ENCODE results near the gene MPIG6B.

MPIG6B gene

DNA sequence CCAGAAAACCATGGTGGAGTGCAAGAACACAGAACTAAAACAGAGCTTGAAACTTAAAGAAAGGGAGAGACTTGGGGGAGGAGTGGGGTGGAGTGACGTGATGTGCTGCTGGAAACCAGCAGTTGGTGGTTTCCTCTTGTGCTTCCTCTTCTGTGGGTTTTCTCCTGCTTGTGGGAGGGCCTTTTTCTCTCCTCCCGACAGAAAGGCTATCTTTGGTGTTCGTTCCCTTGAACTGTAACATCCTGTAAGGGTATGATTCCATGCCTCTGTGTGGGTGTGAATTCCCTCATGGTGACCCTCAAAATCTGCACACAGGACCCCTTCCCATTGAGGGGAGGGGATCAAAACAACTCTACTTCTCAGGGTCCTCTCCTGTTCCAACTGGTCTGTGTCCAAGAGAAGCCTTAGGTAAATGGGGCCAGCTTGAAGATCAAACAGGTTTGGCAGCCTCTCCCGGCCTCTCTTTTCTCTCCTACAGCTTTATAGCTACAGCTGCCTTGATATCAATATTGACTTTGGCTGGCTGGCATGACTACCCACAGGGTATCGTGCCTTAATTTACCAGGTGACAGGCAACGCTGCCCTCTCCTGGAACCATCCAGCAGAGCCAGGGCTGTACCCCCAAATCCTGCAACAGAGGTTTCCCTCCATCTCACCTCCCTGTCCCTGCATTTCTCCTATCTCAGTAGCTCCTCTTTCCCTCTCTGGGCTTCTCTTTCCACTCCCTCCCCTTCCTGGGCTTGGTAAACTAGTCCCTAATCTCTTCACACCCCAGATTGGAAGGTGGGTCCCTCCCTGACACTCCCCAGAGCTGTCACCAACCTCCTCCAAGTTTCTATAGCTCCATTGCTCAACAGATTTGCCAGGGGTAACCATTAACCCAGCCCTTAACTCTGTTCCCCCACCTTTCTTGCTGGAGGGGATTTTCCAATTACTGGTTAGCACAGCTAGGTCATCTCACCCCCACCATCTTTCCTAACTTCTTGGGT lies 15.1 kb downstream of the MPIG6B start:
- no peak for DNase-seq (ENCODE audit: low read depth)

DNA sequence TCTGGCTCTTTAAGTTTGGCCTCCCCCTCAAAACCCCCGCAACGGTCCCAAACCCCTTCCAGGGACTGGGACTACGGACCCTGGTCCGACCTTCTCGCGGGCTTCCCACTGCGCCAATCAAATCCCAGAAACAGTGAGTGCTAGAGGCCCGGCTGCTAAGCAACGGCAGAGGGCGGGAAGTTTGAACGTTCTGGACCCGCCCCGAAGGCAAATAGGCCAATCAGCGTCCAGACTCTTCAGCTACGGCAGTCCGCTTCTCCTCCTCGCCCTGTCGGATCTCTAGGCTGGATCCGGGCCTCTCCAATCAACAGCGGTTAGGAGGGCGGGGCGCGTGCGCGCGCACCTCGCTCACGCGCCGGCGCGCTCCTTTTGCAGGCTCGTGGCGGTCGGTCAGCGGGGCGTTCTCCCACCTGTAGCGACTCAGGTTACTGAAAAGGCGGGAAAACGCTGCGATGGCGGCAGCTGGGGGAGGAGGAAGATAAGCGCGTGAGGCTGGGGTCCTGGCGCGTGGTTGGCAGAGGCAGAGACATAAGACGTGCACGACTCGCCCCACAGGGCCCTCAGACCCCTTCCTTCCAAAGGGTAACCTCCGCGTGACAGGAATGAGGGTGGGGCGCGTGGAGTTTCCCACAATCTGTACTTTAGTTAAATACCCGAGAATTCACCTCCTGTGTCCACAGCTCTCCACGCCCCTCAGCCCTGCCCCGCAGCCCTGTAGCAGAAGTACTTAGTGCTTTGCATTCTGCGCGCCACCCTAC lies 16.6 kb downstream of the MPIG6B start, which contains the start of gene MSH5:
Gene MSH5 (plus strand): TSS at position 367 of the 758 bp plus-strand sequence. CDS start 462 bp downstream, outside the sequence.
- DNase-seq (ENCODE audit: low read depth): peak; percentile 94

GRCh38 chr6:31740397-31741223 lies 17.4 kb downstream of the MPIG6B start:
- no peak for DNase-seq (ENCODE audit: low read depth)

DNA sequence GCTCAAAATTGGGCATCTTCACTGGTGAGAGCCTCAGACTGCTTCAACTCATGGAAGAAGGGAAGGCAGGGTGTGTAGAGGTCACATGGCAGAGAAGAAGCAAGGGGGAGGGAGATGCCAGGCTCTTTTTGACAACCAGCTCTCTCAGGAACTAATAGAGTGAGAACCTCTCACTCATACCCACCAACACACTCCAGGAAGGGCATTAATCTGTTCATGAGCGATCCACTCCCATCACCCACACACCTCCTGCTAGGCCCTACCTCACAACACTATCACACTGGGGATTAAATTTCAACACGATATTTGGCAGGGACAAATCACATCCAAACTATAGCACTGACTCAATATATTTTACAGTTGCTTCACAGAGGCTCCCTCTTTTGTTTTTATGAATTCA lies 18.6 kb downstream of the MPIG6B start:
- no peak for DNase-seq (ENCODE audit: low read depth)

DNA sequence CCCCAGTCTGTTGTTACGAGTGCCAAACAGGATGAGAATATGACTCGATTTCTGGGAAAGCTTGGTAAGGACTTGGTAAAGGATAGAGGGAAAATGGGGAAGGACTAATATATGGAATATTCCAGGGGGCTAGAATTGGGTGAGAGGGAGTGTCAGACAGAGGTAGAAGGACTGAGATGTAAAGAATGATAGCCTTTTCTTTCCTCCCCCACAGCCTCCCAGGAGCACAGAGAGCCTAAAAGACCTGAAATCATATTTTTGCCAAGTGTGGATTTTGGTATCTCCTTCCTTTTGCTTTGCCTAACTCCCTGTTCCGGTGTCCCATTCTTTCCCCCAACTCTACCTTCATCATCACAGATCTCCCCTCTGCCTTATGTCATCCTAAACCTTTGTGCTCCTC lies 19.7 kb downstream of the MPIG6B start:
- no peak for DNase-seq (ENCODE audit: low read depth)

GRCh38 chr6:31744422-31744821 lies 21.2 kb downstream of the MPIG6B start:
- DNase-seq (ENCODE audit: low read depth): no peak

DNA sequence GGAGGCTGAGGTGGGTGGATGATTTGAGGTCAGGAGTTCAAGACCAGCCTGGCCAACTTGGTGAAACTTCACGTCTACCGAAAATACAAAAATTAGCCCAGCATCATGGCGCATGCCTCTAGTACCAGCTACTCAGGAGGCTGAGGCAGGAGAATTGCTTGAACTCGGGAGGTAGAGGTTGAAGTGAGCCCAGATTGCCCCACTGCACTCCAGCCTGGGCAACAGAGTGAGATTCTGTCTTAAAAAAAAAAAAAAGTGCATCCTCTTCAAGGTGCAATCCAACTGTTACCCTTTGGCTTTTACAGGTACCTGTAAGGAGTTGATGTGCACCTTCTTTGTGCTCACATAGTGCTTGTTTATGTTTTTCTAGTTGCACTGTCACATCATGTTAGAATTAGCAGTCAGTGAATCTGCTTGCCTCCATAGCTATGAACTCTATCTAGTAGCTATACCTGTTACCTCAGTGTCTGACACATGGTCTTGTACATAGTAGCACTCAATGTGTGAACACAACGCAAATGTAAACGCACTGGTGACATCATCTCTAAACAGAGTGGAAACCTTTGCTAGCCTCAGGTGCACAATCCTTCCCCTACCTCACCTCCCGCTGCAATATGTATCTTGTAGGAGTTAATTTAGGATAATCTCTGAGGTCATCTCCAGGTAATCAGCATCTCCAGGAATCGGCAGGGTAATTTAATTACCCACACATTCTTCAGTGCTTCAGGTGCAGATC lies 26.3 kb downstream of the MPIG6B start:
- no peak for DNase-seq (ENCODE audit: low read depth)

DNA sequence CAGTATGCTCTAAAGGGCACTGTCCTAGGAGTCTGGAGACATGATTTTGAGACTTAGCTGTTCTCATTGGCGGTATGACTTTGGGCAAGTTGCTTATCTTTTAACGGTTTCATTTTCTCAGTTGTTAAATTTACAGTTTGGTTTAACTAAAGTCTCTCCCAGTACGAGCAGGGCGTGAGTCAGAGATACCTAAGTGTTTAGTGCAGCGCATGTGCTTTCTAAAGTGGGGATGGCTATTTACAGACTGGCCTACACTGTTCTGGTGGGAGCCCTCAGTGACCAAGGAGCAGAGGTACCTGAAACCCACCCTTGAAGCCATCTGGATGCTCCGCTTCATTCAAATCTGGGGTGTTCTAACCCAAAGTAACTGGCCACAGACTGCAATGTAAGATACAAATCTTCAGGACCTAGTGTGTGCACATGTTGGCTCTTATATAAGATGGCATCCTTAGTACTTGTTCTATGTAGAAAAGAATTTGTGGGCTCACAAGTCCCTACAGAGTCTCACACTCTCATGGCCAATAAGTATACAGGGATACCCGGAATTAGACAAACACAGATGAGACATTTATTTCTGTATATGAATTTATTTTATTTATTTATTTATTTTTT lies 27.3 kb downstream of the MPIG6B start:
- DNase-seq (ENCODE audit: low read depth): no peak

- DNase-seq (ENCODE audit: low read depth): no peak
Observed at GRCh38 chr6:31752739-31753319, 29.7 kb downstream of the MPIG6B start.

DNA sequence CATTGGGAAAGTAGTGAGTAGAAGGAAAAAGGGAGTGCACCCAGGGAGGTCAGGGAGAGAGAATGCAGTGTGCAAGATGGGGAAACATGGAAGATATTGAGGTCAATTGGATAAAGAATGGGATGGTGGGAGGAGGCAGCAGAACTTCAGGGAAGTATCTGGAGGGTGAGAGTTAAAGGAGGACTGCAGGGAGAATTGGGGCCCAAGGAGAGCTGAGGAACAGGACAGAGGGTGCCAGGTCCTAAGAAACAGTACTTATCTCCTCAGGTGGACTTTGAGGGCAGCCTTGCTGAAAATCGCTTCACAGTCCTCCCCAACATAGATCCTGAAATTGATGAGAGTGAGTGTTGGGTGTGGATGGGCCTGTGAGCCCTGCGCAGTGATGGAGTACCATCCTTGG lies 35.1 kb downstream of the MPIG6B start:
- DNase-seq (ENCODE audit: low read depth): no peak

DNA sequence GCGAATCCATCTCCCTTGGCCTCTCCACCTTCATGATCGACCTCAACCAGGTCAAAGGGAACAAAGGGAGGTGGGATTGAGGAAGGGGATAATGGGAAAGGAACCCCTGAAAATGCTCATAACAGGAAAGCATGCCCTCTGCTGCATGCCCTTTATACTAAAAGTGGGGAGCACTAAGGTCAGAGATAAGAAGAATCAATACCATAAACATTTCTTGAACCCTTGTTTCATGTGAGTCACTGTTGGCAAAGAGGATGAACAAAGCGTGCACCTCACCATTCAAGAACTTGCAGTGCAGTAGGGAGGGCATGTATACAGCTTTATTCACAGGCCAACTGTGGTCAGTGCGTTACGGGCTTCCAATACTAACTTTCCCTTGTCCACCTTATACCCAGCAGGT lies 37.6 kb downstream of the MPIG6B start:
- DNase-seq (ENCODE audit: low read depth): no peak

DNA sequence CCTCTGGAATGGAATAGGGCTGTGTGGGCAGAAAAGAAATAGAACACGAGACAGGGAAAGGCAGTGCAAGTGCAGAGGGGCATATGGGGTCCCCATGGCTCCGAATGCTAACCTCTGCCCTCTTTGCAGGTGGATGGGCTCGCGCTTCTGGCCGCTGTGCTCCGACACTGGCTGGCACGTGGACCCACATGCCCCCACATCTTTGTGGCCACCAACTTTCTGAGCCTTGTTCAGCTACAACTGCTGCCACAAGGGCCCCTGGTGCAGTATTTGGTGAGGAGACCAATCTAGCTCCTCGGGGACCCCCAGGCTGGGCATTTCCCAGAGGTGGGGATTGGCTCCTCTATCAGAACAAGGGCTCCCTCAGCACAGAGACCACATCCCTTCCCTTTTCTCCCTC lies 38.2 kb downstream of the MPIG6B start:
- DNase-seq (ENCODE audit: low read depth): no peak

- DNase-seq (ENCODE audit: low read depth): no peak
Observed at GRCh38 chr6:31762356-31762755, 39.2 kb downstream of the MPIG6B start, which contains the start of gene SAPCD1. Gene SAPCD1 (plus strand): TSS chr6:31762656. CDS start chr6:31763055, 399 bp downstream.

DNA sequence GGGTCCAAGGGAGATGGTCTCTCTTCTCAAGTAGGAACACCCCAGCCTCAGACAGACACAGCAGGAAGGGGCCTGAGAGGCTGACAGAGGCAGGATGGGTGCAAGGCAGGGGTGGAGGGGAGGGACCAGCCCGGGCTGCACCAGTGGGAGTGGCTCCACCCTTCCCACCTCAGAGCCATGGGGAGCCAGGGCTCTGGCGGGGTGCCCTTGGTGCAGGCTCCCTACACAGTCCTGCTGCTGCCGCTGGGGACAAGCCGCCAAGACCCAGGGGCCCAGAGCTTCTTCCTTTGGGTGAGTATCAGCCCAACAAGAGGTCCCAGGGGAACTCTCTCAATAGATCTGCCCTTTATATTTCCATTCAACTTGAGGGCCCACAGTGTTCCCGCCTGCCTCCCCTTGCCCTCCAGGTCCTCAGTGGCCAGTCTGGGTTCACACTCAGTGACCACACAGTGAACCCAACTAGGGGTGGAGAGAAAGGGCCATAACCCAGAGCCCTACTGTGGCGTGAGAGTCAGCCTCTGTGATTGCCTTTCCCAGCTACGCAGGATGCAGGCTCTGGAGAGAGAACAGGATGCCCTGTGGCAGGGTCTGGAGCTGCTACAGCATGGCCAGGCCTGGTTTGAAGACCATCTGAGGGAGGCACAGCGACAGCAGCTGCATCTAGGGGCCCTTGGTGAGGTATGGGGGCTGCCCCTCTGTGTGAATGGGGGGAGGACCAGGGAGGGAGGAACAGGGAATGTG lies 39.9 kb downstream of the MPIG6B start:
- DNase-seq (ENCODE audit: low read depth): no peak

DNA sequence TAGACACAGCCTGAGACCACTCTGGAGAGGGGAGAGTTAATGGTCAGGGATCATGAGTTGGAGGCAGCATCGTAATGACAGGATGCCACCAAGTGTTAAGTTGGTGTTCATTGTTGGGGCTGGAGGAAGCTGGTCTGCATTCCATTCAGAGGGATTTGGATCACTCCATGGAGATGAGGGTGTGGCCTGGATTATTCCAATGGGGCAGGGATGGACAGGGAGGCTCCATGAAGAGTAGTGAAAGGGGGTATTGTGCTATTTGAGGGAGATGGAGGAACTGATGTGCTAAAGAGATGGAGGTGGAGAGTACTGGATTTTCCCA lies 40.4 kb downstream of the MPIG6B start:
- no peak for DNase-seq (ENCODE audit: low read depth)

- no peak for DNase-seq (ENCODE audit: low read depth)
Observed at GRCh38 chr6:31764198-31764597, 41.0 kb downstream of the MPIG6B start.

GRCh38 chr6:31765559-31765909 lies 42.4 kb downstream of the MPIG6B start:
- no peak for DNase-seq (ENCODE audit: low read depth)

DNA sequence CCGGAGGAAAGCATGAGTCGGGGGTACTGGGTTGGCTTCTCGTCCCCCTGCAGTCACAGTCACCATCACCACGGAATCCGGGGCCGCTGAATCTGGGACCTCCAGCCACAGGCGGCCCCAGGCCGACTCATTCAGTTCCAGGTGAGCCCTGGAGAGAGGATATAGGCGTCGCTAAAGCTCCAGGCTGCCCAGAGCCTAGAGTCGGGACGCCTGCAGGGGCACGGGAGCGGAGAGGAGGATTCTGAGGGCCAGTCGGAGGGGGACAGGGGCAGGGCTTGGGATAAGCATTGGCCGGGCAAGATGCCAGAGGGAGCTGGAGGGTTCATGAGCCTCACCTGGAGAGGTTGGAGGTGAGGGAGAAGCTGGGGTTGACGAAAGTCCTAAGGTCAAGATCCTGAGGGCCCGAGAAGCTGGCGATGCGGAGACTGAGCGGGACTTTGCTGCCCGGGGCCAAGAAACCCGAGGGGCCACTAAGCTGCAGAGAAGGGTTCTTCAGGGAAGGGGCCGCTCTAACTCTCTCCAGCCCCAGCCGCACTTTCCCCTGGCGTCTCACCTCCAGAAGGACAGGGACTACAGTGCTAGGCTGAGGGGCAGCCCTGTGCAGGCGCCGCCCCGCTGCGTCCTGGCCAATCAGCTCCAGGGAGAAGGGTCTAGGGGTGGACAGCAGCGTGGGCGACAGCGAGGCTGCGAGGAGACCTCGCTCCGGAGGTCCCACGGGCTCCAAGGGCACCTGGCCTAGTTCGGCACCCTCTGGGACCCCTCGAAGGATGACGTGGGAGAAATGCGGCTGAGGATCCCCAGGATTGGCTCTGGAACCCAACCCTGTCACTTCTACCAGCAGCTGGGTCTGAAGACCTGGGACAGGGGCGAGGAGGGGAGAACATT lies 43.0 kb downstream of the MPIG6B start:
- DNase-seq (ENCODE audit: low read depth): no peak

GRCh38 chr6:31767096-31767645 lies 44.0 kb downstream of the MPIG6B start:
- no peak for DNase-seq (ENCODE audit: low read depth)

Data from stimulated activated CD8-positive, alpha-beta memory T cell treated with anti-CD3 and anti-CD28 coated beads, Interleukin-15, amount 100 ng/mL, for 24 hours (primary cell).